ENCODE data around the gene SLC24A3.

SLC24A3 gene

GRCh38 chr20:19560881-19561480 is 348.5 kb downstream of the SLC24A3 start:
- DNase-seq = no peak

DNA sequence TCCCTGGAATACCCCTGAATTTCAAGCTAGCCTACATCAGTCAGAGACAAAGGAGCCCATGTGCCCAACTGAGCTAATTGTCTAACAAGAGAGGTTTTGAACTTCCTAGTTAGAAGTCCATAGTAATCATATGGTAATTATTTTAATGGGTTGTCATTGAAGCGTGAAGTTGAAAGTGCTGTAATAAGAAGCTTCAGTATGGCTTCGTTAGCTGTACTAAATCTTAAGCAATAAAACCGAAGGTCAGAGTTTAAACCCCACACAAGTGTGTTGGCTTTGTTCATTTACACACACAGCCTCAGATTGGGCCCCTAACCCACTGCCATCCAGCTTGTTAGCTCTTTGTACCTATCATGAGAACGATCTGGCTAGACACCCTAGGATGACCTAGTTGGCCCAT is 350.0 kb downstream of the SLC24A3 start:
- DNase-seq = no peak

- DNase-seq = no peak
These were observed 351.8 kb downstream of the SLC24A3 start for GRCh38 chr20:19564261-19564660.

GRCh38 chr20:19565736-19566135 is 353.3 kb downstream of the SLC24A3 start:
- DNase-seq = no peak

- DNase-seq = no peak
These were observed 353.9 kb downstream of the SLC24A3 start for GRCh38 chr20:19566226-19566945.

DNA sequence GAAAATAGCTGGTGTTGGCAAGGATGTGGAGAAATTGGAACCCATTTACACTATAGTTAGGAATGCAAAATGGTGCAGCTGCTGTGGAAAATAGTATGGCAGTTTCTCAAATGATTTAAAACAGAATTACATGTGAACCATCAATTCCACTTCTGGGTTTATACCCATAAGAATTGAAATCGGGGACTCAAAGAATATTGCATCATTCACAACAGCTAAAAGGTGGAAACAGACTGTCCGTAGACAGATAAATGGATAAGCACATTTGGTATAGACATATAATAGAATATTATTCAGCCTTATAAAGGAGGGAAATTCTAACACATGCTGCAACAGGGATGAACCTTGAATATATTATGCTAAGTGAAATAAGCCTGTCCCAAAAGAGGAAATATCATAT is 355.7 kb downstream of the SLC24A3 start:
- no peak for DNase-seq

GRCh38 chr20:19571996-19572395 is 359.6 kb downstream of the SLC24A3 start:
- DNase-seq = no peak

- no peak for DNase-seq
These were observed 365.2 kb downstream of the SLC24A3 start for GRCh38 chr20:19577692-19578091.

GRCh38 chr20:19582782-19583181 is 370.3 kb downstream of the SLC24A3 start:
- DNase-seq = no peak

- DNase-seq = peak; percentile 27
These were observed 371.2 kb downstream of the SLC24A3 start for GRCh38 chr20:19583532-19584175.

GRCh38 chr20:19588241-19588640 is 375.8 kb downstream of the SLC24A3 start:
- no peak for DNase-seq

- no peak for DNase-seq
These were observed 376.3 kb downstream of the SLC24A3 start for GRCh38 chr20:19588732-19589131.

- no peak for DNase-seq
These were observed 377.4 kb downstream of the SLC24A3 start for GRCh38 chr20:19589787-19590362.

DNA sequence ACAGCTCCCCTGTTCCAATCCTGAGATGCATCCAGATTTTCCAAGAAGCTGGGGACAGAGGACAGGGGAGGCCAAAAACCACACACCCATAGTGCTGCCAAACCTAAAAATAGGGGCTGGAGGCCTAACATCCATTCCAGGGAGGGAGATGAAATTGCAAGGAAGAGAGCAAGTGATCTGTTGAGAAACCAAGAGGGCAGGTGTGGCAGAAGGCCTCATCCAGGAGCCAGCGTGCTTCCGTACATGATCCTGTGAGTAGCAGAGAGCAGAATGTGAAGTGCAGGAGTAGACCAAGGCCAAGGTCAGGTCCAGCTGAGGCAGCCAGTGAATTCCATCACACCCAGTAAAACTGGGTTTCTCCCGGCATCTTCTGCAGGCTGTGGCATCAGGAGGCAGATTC is 377.9 kb downstream of the SLC24A3 start:
- no peak for DNase-seq

DNA sequence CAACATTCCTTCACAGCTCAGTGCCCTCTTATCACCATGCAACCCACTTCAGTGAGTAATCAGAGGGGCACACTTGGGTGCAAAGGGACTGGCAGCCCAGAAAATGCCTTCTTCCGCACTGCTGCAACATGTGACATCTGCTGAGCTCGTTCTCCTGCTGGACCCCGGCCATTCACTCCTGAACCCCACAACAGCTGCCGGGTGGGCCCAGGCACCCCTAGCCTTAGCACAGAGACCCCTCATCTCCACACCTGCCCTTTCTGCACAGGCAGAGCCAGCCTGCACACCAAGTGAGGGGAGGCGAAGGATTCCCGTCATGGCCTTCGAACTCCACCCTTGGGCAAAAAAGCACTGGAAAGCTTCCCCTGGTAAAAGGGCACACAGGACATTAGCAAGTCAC is 381.3 kb downstream of the SLC24A3 start:
- no peak for DNase-seq

GRCh38 chr20:19594896-19595295 is 382.5 kb downstream of the SLC24A3 start:
- DNase-seq = no peak

DNA sequence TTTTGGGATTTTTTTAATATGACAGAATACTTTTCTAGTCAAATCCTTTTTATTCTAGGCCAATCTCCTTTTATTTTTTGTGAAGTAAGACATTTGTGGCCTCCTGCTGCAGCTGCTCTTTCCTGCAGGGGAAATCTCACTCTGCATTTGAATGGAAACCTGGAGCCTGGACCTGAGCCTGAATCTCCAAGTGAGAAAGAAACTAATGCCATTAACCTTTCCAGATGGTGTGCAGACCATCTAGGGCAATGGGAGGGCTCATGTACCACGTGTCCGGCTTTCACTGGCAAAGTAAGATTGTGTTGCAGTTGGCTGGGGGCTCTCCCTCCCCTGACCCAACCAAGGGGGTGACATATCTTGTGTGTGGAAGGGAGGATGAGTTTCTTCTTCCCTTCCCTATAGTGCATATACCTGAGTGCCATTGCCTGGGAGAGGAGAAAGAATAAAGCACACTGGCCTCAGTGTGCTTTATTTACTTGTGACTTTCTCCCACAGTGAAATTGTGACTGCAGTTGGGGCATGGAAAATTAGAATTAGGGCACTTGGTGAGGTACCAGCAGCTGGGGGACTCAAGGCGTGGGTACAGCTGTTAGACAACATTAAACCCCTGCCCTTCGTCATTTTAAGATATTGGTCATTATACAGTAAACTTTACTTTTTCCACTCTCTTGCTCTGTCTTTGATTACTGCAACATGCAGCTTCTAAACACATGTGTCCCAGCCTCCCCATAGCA is 385.8 kb downstream of the SLC24A3 start:
- no peak for DNase-seq

- no peak for DNase-seq
These were observed 386.8 kb downstream of the SLC24A3 start for GRCh38 chr20:19599200-19599599.

DNA sequence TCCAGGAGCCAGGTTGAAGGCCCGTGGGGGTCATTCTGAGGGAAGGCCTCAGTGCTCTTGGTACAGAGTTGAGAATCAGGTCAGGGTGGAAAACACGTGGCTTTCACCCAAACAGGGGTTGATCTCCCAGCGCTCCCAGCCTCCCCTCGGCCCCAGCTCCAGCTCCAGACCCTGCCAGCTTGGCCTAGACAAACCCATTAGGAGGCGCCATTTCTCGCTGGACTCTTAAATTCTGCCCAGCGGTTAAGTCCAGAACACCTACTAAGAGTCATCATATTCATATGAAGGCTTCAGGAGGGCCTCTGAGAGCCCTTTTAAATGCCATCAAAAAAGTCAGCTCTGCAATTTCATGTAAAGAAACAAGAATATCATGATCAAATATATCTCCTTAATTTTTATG is 387.6 kb downstream of the SLC24A3 start:
- DNase-seq = no peak

- no peak for DNase-seq
These were observed 388.8 kb downstream of the SLC24A3 start for GRCh38 chr20:19601126-19601810.

- no peak for DNase-seq
These were observed 390.4 kb downstream of the SLC24A3 start for GRCh38 chr20:19602675-19603375.

- no peak for DNase-seq
These were observed 390.9 kb downstream of the SLC24A3 start for GRCh38 chr20:19603376-19603750.

All from NCI-H1048 (cell line).